Neuronal stem cell (in vitro differentiated cells): Measurements from ENCODE around the gene ZNF804B.

Source experiments
- DNase-seq: peaks from one replicate; pipeline ENCODE4 v3.0.0-alpha.2; 2013; ENCODE audit warnings: low spot score
- H2AFZ ChIP-seq: one replicate; pipeline ENCODE4 v1.6.1; 2013; ENCODE audit warnings: mild to moderate bottlenecking, low read length, inconsistent platforms
- H2AK5ac ChIP-seq: 2 replicates; pipeline ENCODE4 v1.6.1; 2013; ENCODE audit warnings: low read depth, mild to moderate bottlenecking, inconsistent platforms, low read length, moderate library complexity, mixed read lengths
- H2BK120ac ChIP-seq: 2 replicates; pipeline ENCODE4 v1.6.1; 2013; ENCODE audit warnings: low read depth, mild to moderate bottlenecking, inconsistent platforms, low read length, moderate library complexity, mixed read lengths
- H2BK12ac ChIP-seq: one replicate; pipeline ENCODE4 v1.6.1; 2013; ENCODE audit warnings: low read length, inconsistent platforms
- H2BK15ac ChIP-seq: 2 replicates; pipeline ENCODE4 v1.6.1; 2013; ENCODE audit warnings: mild to moderate bottlenecking, low read length, inconsistent platforms, mixed read lengths
- H2BK5ac ChIP-seq: one replicate; pipeline ENCODE4 v1.6.1; 2013; ENCODE audit warnings: inconsistent platforms, mild to moderate bottlenecking, low read length, moderate library complexity
- H3K14ac ChIP-seq: one replicate; pipeline ENCODE4 v1.6.1; 2013; ENCODE audit warnings: low read length, inconsistent platforms
- H3K18ac ChIP-seq: 2 replicates; pipeline ENCODE4 v1.6.1; 2013; ENCODE audit warnings: low read length, inconsistent platforms
- H3K23ac ChIP-seq: 2 replicates; pipeline ENCODE4 v1.6.1; 2013; ENCODE audit warnings: low read depth, mild to moderate bottlenecking, mixed read lengths, low read length, inconsistent platforms; ENCODE audit not compliant: poor library complexity
- H3K27ac ChIP-seq: replicated peaks from 3 replicates; pipeline ENCODE4 v1.5.1; 2013; ENCODE audit warnings: low read length, inconsistent platforms
- H3K27me3 ChIP-seq, 3 experiments: 2 replicates each; pipeline ENCODE4 v1.6.1; 2013; ENCODE audit warnings: low read length in 3 of 3, mild to moderate bottlenecking in 2 of 3, inconsistent platforms in 1 of 3, low read depth in 1 of 3, mixed read lengths in 1 of 3, moderate library complexity in 1 of 3; ENCODE audit not compliant: control insufficient read depth in 3 of 3, insufficient read depth in 3 of 3
- H3K36me3 ChIP-seq, 2 donors: replicated peaks in 1 of 2; 2 replicates each; pipeline ENCODE4 v1.6.1; 2013; ENCODE audit warnings: low read length in 2 of 2; ENCODE audit not compliant: control insufficient read depth in 2 of 2, insufficient read depth in 2 of 2
- H3K4ac ChIP-seq: 2 replicates; pipeline ENCODE4 v1.6.1; 2013; ENCODE audit warnings: inconsistent platforms, mild to moderate bottlenecking, low read length, moderate library complexity
- H3K4me1 ChIP-seq, 2 donors: 1 replicate in 1 of 2; 2 replicates in 1 of 2; pipeline ENCODE4 v1.6.1; 2013; ENCODE audit warnings: low read length in 2 of 2, low read depth in 1 of 2; ENCODE audit not compliant: control insufficient read depth in 2 of 2, insufficient read depth in 1 of 2
- H3K4me2 ChIP-seq: one replicate; pipeline ENCODE4 v1.6.1; 2013; ENCODE audit warnings: mild to moderate bottlenecking, low read length, inconsistent platforms; ENCODE audit not compliant: insufficient read depth, poor library complexity, severe bottlenecking
- H3K4me3 ChIP-seq, 2 donors: 2 replicates each; pipeline ENCODE4 v1.5.1; 2013; ENCODE audit warnings: low read length in 2 of 2, mild to moderate bottlenecking in 2 of 2, inconsistent platforms in 1 of 2, moderate library complexity in 1 of 2
- H3K79me1 ChIP-seq: one replicate; pipeline ENCODE4 v1.6.1; 2013; ENCODE audit warnings: low read depth, mild to moderate bottlenecking, inconsistent platforms, low read length, moderate library complexity
- H3K9ac ChIP-seq: one replicate; pipeline ENCODE4 v1.6.1; 2013; ENCODE audit warnings: mild to moderate bottlenecking, low read depth, low read length, inconsistent platforms; ENCODE audit not compliant: poor library complexity
- H3K9me3 ChIP-seq, 2 donors: replicated peaks in 1 of 2; 2 replicates each; pipeline versions ENCODE3 to v1.6.1; 2013; ENCODE audit warnings: low read length in 2 of 2, mild to moderate bottlenecking in 2 of 2, inconsistent platforms in 1 of 2, low read depth in 1 of 2, mixed read lengths in 1 of 2, moderate library complexity in 1 of 2; ENCODE audit not compliant: control insufficient read depth in 2 of 2, insufficient read depth in 1 of 2
- H4K8ac ChIP-seq: one replicate; pipeline ENCODE4 v1.6.1; 2013; ENCODE audit warnings: low read depth, mild to moderate bottlenecking, inconsistent platforms, low read length, moderate library complexity
- H4K91ac ChIP-seq: one replicate; pipeline ENCODE4 v1.6.1; 2013; ENCODE audit warnings: low read length, low read depth, mild to moderate bottlenecking, inconsistent platforms; ENCODE audit not compliant: poor library complexity
- WGBS, 2 donors: extraction: QIAGEN DNeasy Blood & Tissue Kit; methylation state at CpG; one replicate each; pipeline ENCODE4 v1.1.7; 2013; ENCODE audit warnings: missing lambda C conversion rate in 2 of 2, mixed read lengths in 1 of 2; ENCODE audit not compliant: insufficient read length in 2 of 2, insufficient replicate concordance in 1 of 2; ENCODE audit errors: extremely low coverage in 2 of 2; 5-methylcytosine and 5-hydroxymethylcytosine counted together

ZNF804B gene

DNA sequence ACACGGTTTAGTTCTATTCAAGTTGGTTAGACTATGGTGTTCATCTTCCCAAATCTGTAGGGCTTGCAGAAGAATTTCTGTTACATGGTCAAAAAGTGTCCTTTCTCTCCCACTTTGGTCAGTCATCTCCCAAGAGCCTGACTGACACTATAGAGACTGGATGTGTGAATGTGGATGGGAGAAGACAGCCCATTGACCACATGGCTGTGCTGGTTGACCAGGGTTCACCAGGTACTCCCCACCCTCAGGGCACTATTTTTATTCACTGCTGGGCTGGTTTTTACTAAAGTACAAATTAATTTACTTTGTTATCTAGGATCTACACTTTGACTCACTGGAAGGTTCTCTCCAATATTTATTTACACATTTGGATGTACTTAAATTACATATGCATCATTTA is 2.3 kb downstream of the ZNF804B start:
- H3K36me3 ChIP-seq = no peaks in the 10 kb centered on the region
- H3K9ac ChIP-seq = no peak overlapping the region
- no peak for DNase-seq
- H2BK15ac ChIP-seq = no peak overlapping the region
- peaks cover 2 to 47% (median 15%) of the 10 kb centered on the region in 3 experiments for H3K27me3 ChIP-seq
- no peak overlapping the region for H3K27ac ChIP-seq
- H2BK120ac ChIP-seq = no peak overlapping the region
- no peak overlapping the region for H3K14ac ChIP-seq
- H4K8ac ChIP-seq = no peak overlapping the region
- H3K23ac ChIP-seq = no peak overlapping the region
- H2BK12ac ChIP-seq = no peak overlapping the region
- H3K4ac ChIP-seq = no peak overlapping the region
- no peaks in the 10 kb centered on the region for H3K9me3 ChIP-seq
- H2BK5ac ChIP-seq = no peak overlapping the region
- H3K79me1 ChIP-seq = no peaks in the 10 kb centered on the region
- H2AFZ ChIP-seq = no peak overlapping the region
- no CpG with 5 or more reads among the region's 1 CpG for WGBS, 2 donors
- peaks cover 5 to 9% of the 10 kb centered on the region in 2 donors for H3K4me1 ChIP-seq
- H4K91ac ChIP-seq = no peak overlapping the region
- H2AK5ac ChIP-seq = no peak overlapping the region
- H3K4me3 ChIP-seq = no peak overlapping the region
- no peak overlapping the region for H3K18ac ChIP-seq
- H3K4me2 ChIP-seq = no peak overlapping the region

GRCh38 chr7:88771417-88771816 is 11.9 kb downstream of the ZNF804B start:
- H2BK12ac ChIP-seq = no peak overlapping the region
- H4K8ac ChIP-seq = no peak overlapping the region
- no peak overlapping the region for H3K23ac ChIP-seq
- no peak overlapping the region for H3K14ac ChIP-seq
- no peaks in the 10 kb centered on the region for H3K9me3 ChIP-seq
- no peak overlapping the region for H3K27ac ChIP-seq
- H2BK5ac ChIP-seq = no peak overlapping the region
- no peaks in the 10 kb centered on the region for H3K36me3 ChIP-seq
- DNase-seq = no peak
- no peak overlapping the region for H3K4me3 ChIP-seq
- H2BK15ac ChIP-seq = no peak overlapping the region
- no peak overlapping the region for H2AFZ ChIP-seq
- H3K4ac ChIP-seq = no peak overlapping the region
- H3K27me3 ChIP-seq = no peaks in the 10 kb centered on the region
- no peak overlapping the region for H4K91ac ChIP-seq
- H3K18ac ChIP-seq = no peak overlapping the region
- H3K4me1 ChIP-seq = peaks cover 0 to 2% of the 10 kb centered on the region in 2 donors
- no peak overlapping the region for H2BK120ac ChIP-seq
- no CpG with 5 or more reads among the region's 1 CpG for WGBS, 2 donors
- H2AK5ac ChIP-seq = no peak overlapping the region
- no peaks in the 10 kb centered on the region for H3K79me1 ChIP-seq
- H3K9ac ChIP-seq = no peak overlapping the region
- H3K4me2 ChIP-seq = no peak overlapping the region

DNA sequence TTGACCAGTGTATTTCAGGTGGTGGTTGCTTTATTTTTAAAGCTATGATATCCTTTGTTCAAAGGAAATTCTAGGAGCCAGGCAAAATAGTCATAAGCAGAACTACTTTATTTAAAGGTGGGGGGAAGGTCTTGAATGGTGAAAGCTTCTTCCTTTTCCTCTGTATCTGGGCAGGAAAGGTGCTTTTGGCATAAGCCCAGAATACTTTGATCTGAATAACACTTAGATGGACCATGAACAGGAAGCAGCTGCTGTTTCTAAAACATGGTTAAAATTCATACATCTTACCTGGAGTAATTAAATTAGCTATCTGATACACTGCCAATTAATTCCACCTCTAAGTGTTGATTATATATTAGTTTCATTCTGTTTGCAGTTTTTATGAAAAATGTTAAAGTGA is 13.3 kb downstream of the ZNF804B start:
- Histone ChIP-seq H3K79me1 (no peaks in the 10 kb centered on the region), H3K4me3 (no peak overlapping the region), H3K4ac (no peak overlapping the region), H2AK5ac (no peak overlapping the region), H3K9ac (no peak overlapping the region), H2BK15ac (no peak overlapping the region), H4K8ac (no peak overlapping the region), H3K14ac (no peak overlapping the region), H2BK5ac (no peak overlapping the region), H3K9me3 (no peaks in the 10 kb centered on the region), H3K4me1 (peaks cover 0 to 2% of the 10 kb centered on the region in 2 donors), H3K27me3 (no peaks in the 10 kb centered on the region), H3K23ac (no peak overlapping the region), H2AFZ (no peak overlapping the region), H3K27ac (no peak overlapping the region), H2BK12ac (no peak overlapping the region), H4K91ac (no peak overlapping the region), H3K4me2 (no peak overlapping the region), H2BK120ac (no peak overlapping the region), H3K36me3 (no peaks in the 10 kb centered on the region), H3K18ac (no peak overlapping the region)
- no peak for DNase-seq

DNA sequence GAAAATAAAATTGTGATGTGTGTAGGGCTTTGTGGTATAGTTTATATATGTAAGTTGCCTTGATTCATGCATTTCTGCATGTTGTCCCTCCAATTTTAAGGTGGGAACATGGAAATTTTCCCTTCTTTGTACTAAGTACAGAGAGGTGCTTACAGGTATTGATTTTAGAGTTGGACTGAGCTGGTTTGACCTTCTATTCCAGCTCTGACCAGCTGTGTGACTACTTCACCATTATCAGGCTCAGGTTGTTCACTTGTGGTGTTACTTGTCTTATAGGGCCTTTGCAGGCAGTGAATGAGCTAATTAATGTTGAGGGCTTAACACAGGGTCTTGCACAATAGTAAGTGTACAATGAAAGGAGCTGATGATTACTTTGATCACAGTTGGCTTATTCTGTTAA is 16.3 kb downstream of the ZNF804B start:
- Histone ChIP-seq H2BK120ac (no peak overlapping the region), H4K91ac (no peak overlapping the region), H2BK12ac (no peak overlapping the region), H2AFZ (no peak overlapping the region), H3K36me3 (no peaks in the 10 kb centered on the region), H3K27ac (no peak overlapping the region), H3K18ac (no peak overlapping the region), H3K4ac (no peak overlapping the region), H2BK15ac (no peak overlapping the region), H2AK5ac (no peak overlapping the region), H3K14ac (no peak overlapping the region), H3K9me3 (no peaks in the 10 kb centered on the region), H4K8ac (no peak overlapping the region), H3K4me2 (no peak overlapping the region), H3K4me1 (peaks cover 0 to 2% of the 10 kb centered on the region in 2 donors), H3K9ac (no peak overlapping the region), H3K4me3 (no peak overlapping the region), H3K23ac (no peak overlapping the region), H2BK5ac (no peak overlapping the region), H3K79me1 (no peaks in the 10 kb centered on the region), H3K27me3 (no peaks in the 10 kb centered on the region)
- no peak for DNase-seq
